Measurements from ENCODE around the gene JAG1. TPM values are rescaled to one million over a fixed set of nuclear protein-coding genes. Genes with fewer than 3 reads are reported as not detected.

JAG1 gene
- total and polyA plus RNA-seq, 2 experiments from 2014 or later = 1.2 to 8.4 TPM

DNA sequence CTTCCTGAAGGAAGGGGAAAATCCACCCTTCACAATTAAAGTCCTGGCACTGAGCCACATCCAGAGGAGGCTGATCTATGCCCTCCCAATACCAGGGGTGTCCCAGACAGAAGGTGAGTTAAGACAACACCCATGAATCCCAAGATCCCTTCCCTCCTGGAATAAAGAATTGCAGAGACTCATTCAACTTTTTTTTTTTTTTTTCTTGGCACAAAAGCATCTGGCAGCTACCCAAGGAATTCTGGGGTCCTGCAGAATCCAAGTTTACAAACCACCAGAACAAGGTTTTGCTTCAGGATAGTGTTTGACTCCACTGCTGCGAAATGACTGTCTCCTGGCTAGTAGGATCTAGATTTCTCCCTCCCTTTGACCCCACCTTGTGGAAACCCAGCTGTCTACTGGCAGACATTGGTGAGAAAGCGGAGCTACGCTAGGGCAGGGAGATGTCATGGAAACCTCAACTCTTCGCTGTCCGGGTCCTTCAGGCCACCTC, 37.4 kb downstream of the JAG1 start:
- peak overlapping the region; percentile 37 for H3K4me2 ChIP-seq (ENCODE audit: unreplicated experiment)
- no peaks in the 10 kb centered on the region for H3K79me2 ChIP-seq (ENCODE audit: insufficient read depth)
- H3K9me2 ChIP-seq (ENCODE audit: insufficient read depth) = no peaks in the 10 kb centered on the region
- peaks cover 26% of the 10 kb centered on the region for H3K4me1 ChIP-seq (ENCODE audit: insufficient read depth)
- 61 to 76% methylated on average over 5 of the region's 5 CpGs for WGBS, 2 experiments (ENCODE audit: low coverage in 1 of 2, low lambda C conversion rate in 2 of 2, missing lambda C conversion rate in 2 of 2)
- no peaks in the 10 kb centered on the region for H3K9me3 ChIP-seq (ENCODE audit: low read depth)
- H3K4me3 ChIP-seq = no peak overlapping the region
- peak overlapping the region; percentile 33; the same call in 1 of the 2 replicates for H3K9ac ChIP-seq
- H3K36me3 ChIP-seq (ENCODE audit: low read depth) = no peaks in the 10 kb centered on the region
- no peaks in the 10 kb centered on the region for H4K20me1 ChIP-seq (ENCODE audit: insufficient read depth)
- peak overlapping the region; percentile 51 for H3K27ac ChIP-seq
- in situ Hi-C loops (cut with MboI) = no loop called here
- H3F3A ChIP-seq (ENCODE audit: insufficient read depth) = peaks cover 11% of the 10 kb centered on the region
- no peaks in the 10 kb centered on the region for H3K27me3 ChIP-seq (replicated peaks; ENCODE audit: insufficient read depth)
- peak; percentile 25 for DNase-seq
- no peak overlapping the region for H2AFZ ChIP-seq
- TF ChIP-seq EZH2phosphoT487 (IDR thresholded peaks at IDR 0.05; ENCODE audit: insufficient read depth, low read depth) (no peak), EZH2 (IDR thresholded peaks at IDR 0.05; ENCODE audit: insufficient read depth, poor library complexity, severe bottlenecking) (no peak)

DNA sequence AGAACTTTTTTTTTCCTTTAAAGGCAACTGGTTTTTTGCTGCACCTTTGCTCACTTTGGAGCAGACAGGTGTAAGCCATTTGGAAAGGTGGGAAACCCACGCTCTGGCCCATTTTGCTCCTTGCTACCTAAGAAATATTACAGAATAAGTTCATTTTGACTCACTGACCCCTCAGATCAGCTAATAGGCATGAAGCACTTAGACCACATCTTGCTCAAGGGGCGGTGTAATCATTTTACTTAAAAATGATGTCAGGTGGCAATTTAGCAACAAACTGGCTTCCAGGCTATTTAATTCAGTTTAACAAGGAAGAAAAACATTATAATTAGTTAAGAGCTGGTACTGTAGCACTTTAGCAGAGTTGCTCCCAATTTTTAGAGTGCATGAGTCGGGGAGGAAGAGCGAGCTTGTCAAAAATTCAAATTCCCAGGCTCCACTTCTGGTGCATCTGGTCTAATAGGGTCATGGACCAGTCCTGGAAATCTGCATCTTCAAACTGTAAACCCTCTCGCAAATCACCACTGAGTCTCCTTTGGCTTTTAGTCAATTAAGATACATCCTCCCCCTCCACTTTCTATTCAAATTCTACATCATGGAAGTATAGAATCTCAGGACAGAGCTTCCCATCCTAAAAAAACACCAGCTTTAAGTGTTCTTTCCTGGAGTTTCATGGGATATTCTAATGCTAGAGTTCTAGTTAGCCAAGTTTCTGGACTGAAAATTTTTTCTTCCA, 38.2 kb downstream of the JAG1 start:
- H4K20me1 ChIP-seq (ENCODE audit: insufficient read depth) = no peaks in the 10 kb centered on the region
- no peaks in the 10 kb centered on the region for H3K9me2 ChIP-seq (ENCODE audit: insufficient read depth)
- no peak overlapping the region for H3K4me2 ChIP-seq (ENCODE audit: unreplicated experiment)
- H3K27me3 ChIP-seq (replicated peaks; ENCODE audit: insufficient read depth) = no peaks in the 10 kb centered on the region
- peak; percentile 18 for DNase-seq
- TF ChIP-seq EZH2 (IDR thresholded peaks at IDR 0.05; ENCODE audit: insufficient read depth, poor library complexity, severe bottlenecking) (no peak), EZH2phosphoT487 (IDR thresholded peaks at IDR 0.05; ENCODE audit: insufficient read depth, low read depth) (no peak)
- WGBS, 2 experiments (ENCODE audit: low coverage in 1 of 2, low lambda C conversion rate in 2 of 2, missing lambda C conversion rate in 2 of 2) = 97% methylated on average over 5 of the region's 5 CpGs
- no peak overlapping the region for H3K9ac ChIP-seq
- peaks cover 26% of the 10 kb centered on the region for H3K4me1 ChIP-seq (ENCODE audit: insufficient read depth)
- in situ Hi-C loops (cut with MboI) = no loop called here
- H3K4me3 ChIP-seq = no peak overlapping the region
- H2AFZ ChIP-seq = no peak overlapping the region
- H3K36me3 ChIP-seq (ENCODE audit: low read depth) = no peaks in the 10 kb centered on the region
- no peaks in the 10 kb centered on the region for H3K79me2 ChIP-seq (ENCODE audit: insufficient read depth)
- H3F3A ChIP-seq (ENCODE audit: insufficient read depth) = peaks cover 11% of the 10 kb centered on the region
- H3K27ac ChIP-seq = no peak overlapping the region
- H3K9me3 ChIP-seq (ENCODE audit: low read depth) = no peaks in the 10 kb centered on the region

DNA sequence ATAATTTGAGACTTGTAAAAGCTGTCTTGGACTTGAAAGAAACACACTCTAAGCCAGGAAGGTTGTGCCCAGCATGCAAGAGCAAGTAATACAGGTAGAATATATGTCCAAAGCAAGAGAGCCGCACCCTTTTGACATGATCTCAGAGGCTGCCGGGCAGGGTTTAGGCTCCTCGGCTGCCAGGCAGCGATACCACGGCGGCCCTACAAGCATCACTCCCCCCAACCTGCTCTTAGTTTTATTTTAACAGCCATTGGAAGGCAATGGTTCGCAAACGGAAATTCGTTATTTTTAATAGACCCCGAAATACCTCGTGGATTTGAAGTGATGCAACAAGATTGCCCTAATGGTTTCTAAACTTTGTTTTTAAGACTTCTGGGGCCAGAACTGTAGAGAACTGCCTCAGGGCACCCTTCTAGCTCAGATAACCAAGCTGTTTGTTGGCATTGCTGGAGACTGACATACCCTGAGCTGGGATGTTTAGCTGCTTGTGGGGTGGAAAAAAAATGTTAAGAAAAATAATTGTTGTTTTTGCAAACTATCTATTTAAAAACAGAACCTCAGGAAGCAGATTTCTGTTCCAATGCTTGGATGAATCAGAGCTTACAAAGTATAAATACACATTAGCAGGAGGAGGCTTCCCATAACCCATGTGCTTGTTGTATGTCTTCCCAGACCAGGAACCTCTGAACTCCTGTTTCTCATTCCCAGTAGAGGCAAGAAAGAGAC, 39.0 kb downstream of the JAG1 start:
- peaks cover 26% of the 10 kb centered on the region for H3K4me1 ChIP-seq (ENCODE audit: insufficient read depth)

DNA sequence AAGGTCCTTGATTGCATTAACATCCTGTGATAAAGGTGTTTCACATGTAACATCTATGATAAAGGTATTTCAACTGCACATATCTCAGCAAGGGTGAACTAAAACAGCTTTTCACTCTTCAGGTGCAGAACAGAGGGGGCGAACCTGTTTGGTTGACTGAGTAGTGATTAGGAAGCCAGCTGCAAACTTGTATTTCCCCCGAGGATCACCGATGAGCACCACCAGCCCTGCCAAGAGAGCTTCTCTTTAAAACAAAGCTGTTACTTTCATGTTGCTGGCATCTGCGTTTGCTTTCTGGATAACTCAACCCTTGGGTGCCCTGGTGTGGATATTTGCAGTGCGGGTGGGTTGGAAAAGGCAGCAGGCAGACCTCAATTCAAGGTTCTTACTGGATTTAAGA, 39.6 kb downstream of the JAG1 start:
- no peak overlapping the region for H3K9ac ChIP-seq
- H3F3A ChIP-seq (ENCODE audit: insufficient read depth) = peaks cover 11% of the 10 kb centered on the region
- no peaks in the 10 kb centered on the region for H3K36me3 ChIP-seq (ENCODE audit: low read depth)
- WGBS, 2 experiments (ENCODE audit: low coverage in 1 of 2, low lambda C conversion rate in 2 of 2, missing lambda C conversion rate in 2 of 2) = 93% methylated on average over 5 of the region's 5 CpGs
- TF ChIP-seq EZH2 (IDR thresholded peaks at IDR 0.05; ENCODE audit: insufficient read depth, poor library complexity, severe bottlenecking) = no peak
- H3K4me3 ChIP-seq = no peak overlapping the region
- no peaks in the 10 kb centered on the region for H3K9me3 ChIP-seq (ENCODE audit: low read depth)
- H3K9me2 ChIP-seq (ENCODE audit: insufficient read depth) = no peaks in the 10 kb centered on the region
- no peaks in the 10 kb centered on the region for H4K20me1 ChIP-seq (ENCODE audit: insufficient read depth)
- no peak for DNase-seq
- in situ Hi-C loops (cut with MboI) = no loop called here
- no peaks in the 10 kb centered on the region for H3K27me3 ChIP-seq (replicated peaks; ENCODE audit: insufficient read depth)
- H2AFZ ChIP-seq = no peak overlapping the region
- H3K4me1 ChIP-seq (ENCODE audit: insufficient read depth) = peaks cover 26% of the 10 kb centered on the region
- H3K4me2 ChIP-seq (ENCODE audit: unreplicated experiment) = no peak overlapping the region
- no peak overlapping the region for H3K27ac ChIP-seq
- H3K79me2 ChIP-seq (ENCODE audit: insufficient read depth) = no peaks in the 10 kb centered on the region

More for the DNA sequence above, 39.0 kb downstream of the JAG1 start:
- 91 to 93% methylated on average over 11 of the region's 11 CpGs for WGBS, 2 experiments (ENCODE audit: low coverage in 1 of 2, low lambda C conversion rate in 2 of 2, missing lambda C conversion rate in 2 of 2)
- Histone ChIP-seq H2AFZ (no peak overlapping the region), H3K9me2 (ENCODE audit: insufficient read depth) (no peaks in the 10 kb centered on the region), H3K36me3 (ENCODE audit: low read depth) (no peaks in the 10 kb centered on the region), H3K79me2 (ENCODE audit: insufficient read depth) (no peaks in the 10 kb centered on the region), H3K9me3 (ENCODE audit: low read depth) (no peaks in the 10 kb centered on the region), H3K4me2 (ENCODE audit: unreplicated experiment) (no peak overlapping the region), H3K27ac (no peak overlapping the region), H3K4me3 (no peak overlapping the region), H3K9ac (no peak overlapping the region), H3F3A (ENCODE audit: insufficient read depth) (peaks cover 11% of the 10 kb centered on the region), H3K27me3 (replicated peaks; ENCODE audit: insufficient read depth) (no peaks in the 10 kb centered on the region), H4K20me1 (ENCODE audit: insufficient read depth) (no peaks in the 10 kb centered on the region)
- in situ Hi-C loops (cut with MboI) = no loop called here
- TF ChIP-seq EZH2phosphoT487 (IDR thresholded peaks at IDR 0.05; ENCODE audit: insufficient read depth, low read depth) (no peak), EZH2 (IDR thresholded peaks at IDR 0.05; ENCODE audit: insufficient read depth, poor library complexity, severe bottlenecking) (no peak)
- peak; percentile 43 for DNase-seq

All from GM23248 (cell line).